ENCODE results near the gene ARHGEF16.

ARHGEF16 gene

GRCh38 chr1:3451994-3452865, 2.2 kb upstream of the ARHGEF16 start:
- Histone ChIP-seq H3K27ac (no peak overlapping the region), H3K9me3 (no peaks in the 10 kb centered on the region), H3K4me1 (peaks cover 0 to 21% (median 17%) of the 10 kb centered on the region in 4 donors), H3K27me3 (peaks cover 0 to 52% of the 10 kb centered on the region in 2 donors), H3K4me3 (no peak overlapping the region), H3K36me3 (no peaks in the 10 kb centered on the region)
- no peak for DNase-seq
- TF ChIP-seq CTCF (IDR thresholded peaks at IDR 0.05): no peak
- intact Hi-C loops (cut with DNase I; ENCODE audit: low total_unique reads): loop anchor here (2.0 to 10.0 kb wide), 3 partner anchors 33 to 273 kb away; no protein-coding TSS in a partner anchor

GRCh38 chr1:3452866-3453175, 1.6 kb upstream of the ARHGEF16 start:
- TF ChIP-seq CTCF (IDR thresholded peaks at IDR 0.05): no peak
- Histone ChIP-seq H3K27ac (no peak overlapping the region), H3K4me3 (no peak overlapping the region), H3K36me3 (no peaks in the 10 kb centered on the region), H3K27me3 (peaks cover 0 to 52% of the 10 kb centered on the region in 2 donors), H3K4me1 (peaks cover 0 to 27% (median 17%) of the 10 kb centered on the region in 4 donors), H3K9me3 (no peaks in the 10 kb centered on the region)
- no peak for DNase-seq
- intact Hi-C loops (cut with DNase I; ENCODE audit: low total_unique reads): loop anchor here (2.0 to 10.0 kb wide), 3 partner anchors 32 to 272 kb away; no protein-coding TSS in a partner anchor

- H3K27me3 ChIP-seq: peaks cover 0 to 52% of the 10 kb centered on the region in 2 donors
- H3K9me3 ChIP-seq: no peaks in the 10 kb centered on the region
- H3K4me1 ChIP-seq: peaks cover 0 to 30% (median 17%) of the 10 kb centered on the region in 4 donors
- no peak overlapping the region for H3K27ac ChIP-seq
- no peaks in the 10 kb centered on the region for H3K36me3 ChIP-seq
- TF ChIP-seq CTCF (IDR thresholded peaks at IDR 0.05): peak; percentile 93 to 97
- peak; percentile 61 to 80 for DNase-seq
- intact Hi-C loops (cut with DNase I; ENCODE audit: low total_unique reads): loop anchor here (2.0 to 10.0 kb wide), 3 partner anchors 32 to 272 kb away; no protein-coding TSS in a partner anchor
- no peak overlapping the region for H3K4me3 ChIP-seq
These were observed 1.2 kb upstream of the ARHGEF16 start for GRCh38 chr1:3453203-3453761.

- intact Hi-C loops (cut with DNase I; ENCODE audit: low total_unique reads): loop anchor here (5.0 to 10.0 kb wide), 2 partner anchors 162 to 270 kb away; no protein-coding TSS in a partner anchor
- Histone ChIP-seq H3K36me3 (no peaks in the 10 kb centered on the region), H3K27me3 (peaks cover 0 to 52% of the 10 kb centered on the region in 2 donors), H3K27ac (no peak overlapping the region), H3K4me3 (peak overlapping the region; percentile 38 to 50), H3K4me1 (peaks cover 0 to 37% (median 21%) of the 10 kb centered on the region in 4 donors), H3K9me3 (no peaks in the 10 kb centered on the region)
- no peak for DNase-seq
- no peak for TF ChIP-seq CTCF (IDR thresholded peaks at IDR 0.05)
These were observed 550 bp downstream of the ARHGEF16 start for GRCh38 chr1:3454811-3455618.

- H3K4me3 ChIP-seq: no peak overlapping the region
- no peaks in the 10 kb centered on the region for H3K9me3 ChIP-seq
- H3K27me3 ChIP-seq: peaks cover 0 to 52% of the 10 kb centered on the region in 2 donors
- no peak for TF ChIP-seq CTCF (IDR thresholded peaks at IDR 0.05)
- H3K4me1 ChIP-seq: peaks cover 0 to 45% (median 29%) of the 10 kb centered on the region in 4 donors
- no peaks in the 10 kb centered on the region for H3K36me3 ChIP-seq
- no peak for DNase-seq
- intact Hi-C loops (cut with DNase I; ENCODE audit: low total_unique reads): loop anchor here (10.0 kb wide), 1 partner anchor 269 kb away; no protein-coding TSS in a partner anchor
- no peak overlapping the region for H3K27ac ChIP-seq
These were observed 1.4 kb downstream of the ARHGEF16 start for GRCh38 chr1:3455670-3456448.

All from tibial artery (tissue), 4 donors.